GM21381 (cell line): ENCODE measurements around the gene LRRC26.

Source experiments
- ATAC-seq: cut with Tn5 transposase; IDR thresholded peaks from one replicate; pipeline ENCODE4 v1.9.1; 2021; ENCODE audit warnings: mild to moderate bottlenecking, moderate library complexity; ENCODE audit not compliant: unreplicated experiment

Gene LRRC26

DNA sequence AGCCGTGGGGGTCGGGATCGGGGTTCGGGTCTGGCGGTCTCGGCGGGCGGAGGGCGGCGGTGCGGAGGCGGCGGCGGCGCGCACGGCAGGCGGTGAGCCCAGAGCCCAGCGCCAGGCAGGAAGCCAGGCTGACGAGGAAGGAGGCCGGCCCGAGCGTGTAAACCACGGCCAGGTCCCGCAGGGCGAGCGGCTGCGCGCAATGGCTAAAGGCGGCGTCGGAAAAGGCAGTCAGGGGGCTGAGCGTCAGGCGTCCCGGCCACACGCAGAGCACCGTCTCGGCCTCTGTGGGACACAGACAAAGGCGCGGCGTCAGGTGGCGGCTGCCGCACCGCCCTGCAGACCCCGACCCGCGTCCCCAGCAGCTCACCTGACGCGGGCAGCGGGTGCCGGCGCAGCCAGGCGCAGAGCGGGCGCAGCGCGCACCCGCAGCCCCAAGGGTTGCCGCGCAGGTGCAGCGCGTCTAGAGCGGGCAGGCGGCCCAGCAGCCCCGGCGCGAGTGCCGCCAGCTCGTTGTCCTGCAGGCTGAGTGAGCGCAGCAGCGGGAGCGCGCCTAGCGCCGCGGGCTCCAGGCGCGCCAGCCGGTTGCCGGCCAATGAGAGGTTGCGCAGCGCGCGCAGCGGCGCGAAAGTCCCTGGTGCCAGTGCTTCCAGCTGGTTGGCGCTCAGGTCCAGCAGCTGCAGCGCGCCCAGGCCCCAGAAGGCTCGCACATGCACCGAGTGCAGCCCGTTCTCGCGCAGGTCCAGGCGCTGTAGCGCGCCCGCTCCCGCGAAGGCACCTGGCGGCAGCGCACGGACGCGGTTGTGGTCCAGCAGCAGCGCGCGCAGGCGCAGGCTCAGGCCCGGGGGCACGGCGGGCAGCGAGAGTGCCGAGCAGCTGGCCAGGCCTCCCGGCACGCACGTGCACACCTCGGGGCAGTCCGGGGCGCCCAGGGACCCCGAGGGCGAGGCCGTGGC lies 671 bp downstream of the LRRC26 start:
- ATAC-seq: no peak

DNA sequence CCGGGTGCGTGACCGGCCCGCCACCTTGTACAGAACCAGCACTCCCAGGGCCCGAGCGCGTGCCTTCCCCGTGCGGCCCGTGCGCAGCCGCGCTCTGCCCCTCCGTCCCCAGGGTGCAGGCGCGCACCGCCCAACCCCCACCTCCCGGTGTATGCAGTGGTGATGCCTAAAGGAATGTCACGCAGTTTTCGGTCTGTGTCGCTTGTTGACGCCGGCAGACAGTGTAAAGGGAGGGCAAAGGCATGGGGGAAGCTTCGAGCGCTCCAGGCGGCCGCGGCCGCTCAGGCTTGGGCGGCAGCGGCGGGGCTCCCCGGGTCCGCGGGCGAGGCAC lies 1.3 kb downstream of the LRRC26 start:
- ATAC-seq: no peak

DNA sequence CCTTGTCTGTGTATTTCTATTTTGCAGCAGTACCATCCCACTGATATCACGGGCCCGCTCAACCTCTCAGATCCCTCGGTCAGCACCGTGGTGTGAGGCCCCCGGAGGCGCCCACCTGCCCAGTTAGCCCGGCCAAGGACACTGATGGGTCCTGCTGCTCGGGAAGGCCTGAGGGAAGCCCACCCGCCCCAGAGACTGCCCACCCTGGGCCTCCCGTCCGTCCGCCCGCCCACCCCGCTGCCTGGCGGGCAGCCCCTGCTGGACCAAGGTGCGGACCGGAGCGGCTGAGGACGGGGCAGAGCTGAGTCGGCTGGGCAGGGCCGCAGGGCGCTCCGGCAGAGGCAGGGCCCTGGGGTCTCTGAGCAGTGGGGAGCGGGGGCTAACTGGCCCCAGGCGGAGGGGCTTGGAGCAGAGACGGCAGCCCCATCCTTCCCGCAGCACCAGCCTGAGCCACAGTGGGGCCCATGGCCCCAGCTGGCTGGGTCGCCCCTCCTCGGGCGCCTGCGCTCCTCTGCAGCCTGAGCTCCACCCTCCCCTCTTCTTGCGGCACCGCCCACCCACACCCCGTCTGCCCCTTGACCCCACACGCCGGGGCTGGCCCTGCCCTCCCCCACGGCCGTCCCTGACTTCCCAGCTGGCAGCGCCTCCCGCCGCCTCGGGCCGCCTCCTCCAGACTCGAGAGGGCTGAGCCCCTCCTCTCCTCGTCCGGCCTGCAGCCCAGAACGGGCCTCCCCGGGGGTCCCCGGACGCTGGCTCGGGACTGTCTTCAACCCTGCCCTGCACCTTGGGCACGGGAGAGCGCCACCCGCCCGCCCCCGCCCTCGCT lies 1.9 kb downstream of the LRRC26 start:
- no peak for ATAC-seq

DNA sequence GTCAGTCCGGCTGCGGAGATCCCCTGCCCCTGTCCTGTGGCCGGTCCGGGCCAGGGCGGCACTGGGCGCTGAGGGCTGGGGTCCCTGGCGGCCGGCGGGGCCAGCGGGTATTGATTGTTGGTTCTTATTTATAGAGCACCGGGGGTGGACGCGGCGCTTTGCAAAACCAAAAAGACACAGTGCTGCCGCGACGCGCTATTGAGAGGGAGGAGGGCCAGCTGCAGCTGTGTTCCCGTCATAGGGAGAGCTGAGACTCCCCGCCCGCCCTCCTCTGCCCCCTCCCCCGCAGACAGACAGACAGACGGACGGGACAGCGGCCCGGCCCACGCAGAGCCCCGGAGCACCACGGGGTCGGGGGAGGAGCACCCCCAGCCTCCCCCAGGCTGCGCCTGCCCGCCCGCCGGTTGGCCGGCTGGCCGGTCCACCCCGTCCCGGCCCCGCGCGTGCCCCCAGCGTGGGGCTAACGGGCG lies 2.5 kb downstream of the LRRC26 start:
- ATAC-seq: no peak

- no peak for ATAC-seq
Measured at GRCh38 chr9:137166380-137167229, 3.2 kb downstream of the LRRC26 start.

DNA sequence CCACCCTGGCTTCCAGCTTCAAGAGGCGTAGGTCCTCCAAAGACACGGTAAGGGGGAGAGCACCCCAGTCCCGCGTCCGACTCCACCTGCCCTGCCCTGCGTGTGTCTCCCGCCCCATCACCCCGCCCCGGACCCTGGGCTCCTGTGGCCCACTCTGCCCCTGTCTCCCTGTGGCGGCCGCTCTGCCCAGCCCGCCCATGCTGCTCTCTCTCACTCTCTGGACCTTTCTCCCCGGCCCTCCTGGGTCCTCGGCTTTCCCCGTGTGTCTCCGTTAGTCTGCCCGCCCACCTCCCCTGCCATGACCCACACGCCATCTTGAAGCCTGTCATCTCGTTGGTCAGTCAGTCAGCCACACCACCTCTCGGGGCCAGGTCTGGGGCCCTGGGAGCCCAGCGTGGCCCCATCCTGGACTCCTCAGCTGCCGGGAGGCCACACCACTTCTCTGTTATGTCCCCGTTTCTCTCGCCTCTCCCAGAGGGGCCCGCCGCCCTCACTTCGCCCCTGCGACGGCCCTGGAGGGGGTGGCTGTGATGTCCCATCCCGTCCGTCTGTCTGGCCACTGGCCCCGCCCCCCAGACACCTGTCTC lies 4.5 kb downstream of the LRRC26 start:
- no peak for ATAC-seq

DNA sequence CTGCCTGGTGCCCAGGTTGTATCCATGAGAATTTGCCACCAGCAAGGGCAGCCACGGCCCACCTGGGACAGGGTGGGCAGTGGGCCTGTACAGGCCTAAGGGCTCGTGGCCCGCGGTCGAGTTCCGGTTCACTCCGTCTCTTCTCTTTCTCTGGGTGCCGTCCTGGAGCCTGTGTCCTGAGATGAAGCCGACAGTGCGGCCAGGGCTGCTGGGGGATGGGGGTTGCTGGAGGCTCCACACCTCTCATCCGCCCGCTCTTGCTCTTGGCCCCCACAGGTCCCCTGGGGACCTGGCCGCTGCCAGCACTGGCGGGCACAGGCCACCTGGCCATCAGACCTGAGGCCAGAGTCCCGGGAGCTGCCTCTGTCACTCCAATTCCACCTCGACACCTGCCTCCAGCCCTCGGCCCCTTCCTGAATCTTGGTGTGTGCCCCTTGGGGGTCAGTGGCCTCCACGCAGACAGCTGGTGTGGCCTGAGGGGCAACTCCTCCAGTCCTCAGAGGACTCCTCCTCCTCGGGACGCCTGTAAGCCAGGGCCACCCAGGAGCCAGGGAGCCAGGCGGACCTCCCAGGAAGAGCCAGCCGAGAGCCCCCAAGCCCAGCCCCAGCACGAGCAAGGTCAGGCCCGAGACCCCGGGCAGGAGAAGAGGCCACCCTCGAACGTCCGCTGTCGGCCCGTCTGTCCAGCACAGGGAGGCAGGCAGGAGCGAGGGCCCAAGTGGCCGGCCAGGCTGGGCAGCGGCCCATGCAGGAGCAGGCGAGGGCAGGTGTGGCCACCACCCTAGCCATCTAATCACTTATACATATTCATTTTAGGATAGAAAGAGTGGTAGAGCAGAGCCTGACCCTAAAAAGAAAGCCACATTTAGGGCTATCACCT lies 5.2 kb downstream of the LRRC26 start:
- ATAC-seq: no peak

DNA sequence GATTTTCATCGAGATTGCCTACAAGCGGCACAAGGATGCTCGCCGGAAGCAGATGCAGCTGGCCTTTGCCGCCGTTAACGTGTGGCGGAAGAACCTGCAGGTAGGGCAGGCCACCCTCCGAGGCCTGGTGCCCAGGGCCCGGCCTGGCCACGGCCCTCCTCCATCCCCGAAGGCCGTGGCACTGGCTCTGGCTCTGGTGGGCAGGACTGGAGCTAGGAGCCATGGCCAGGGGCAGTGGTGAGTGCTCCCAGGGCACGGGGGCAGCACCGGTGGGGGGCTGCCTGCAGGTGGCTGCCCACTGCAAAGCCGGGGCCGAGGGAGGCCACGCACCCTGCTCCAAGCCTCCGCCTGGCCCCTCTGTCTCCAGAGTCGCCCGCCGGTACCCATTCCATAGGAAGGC lies 6.0 kb downstream of the LRRC26 start:
- ATAC-seq: no peak

DNA sequence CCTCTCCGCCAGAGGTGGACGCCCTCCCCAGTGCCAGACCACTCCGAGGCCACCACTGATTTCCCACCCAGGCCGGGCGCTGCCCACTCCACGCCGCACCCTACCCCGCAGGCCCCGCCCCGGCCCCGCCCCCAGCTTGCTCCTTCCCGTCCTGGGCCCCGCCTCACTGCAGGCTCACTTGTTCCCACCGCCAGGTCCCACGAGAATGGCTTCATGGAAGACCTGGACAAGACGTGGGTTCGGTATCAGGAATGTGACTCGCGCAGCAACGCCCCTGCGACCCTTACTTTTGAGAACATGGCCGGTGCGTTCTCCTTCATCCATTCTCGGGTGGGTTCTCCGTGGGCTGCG lies 6.5 kb downstream of the LRRC26 start:
- no peak for ATAC-seq

DNA sequence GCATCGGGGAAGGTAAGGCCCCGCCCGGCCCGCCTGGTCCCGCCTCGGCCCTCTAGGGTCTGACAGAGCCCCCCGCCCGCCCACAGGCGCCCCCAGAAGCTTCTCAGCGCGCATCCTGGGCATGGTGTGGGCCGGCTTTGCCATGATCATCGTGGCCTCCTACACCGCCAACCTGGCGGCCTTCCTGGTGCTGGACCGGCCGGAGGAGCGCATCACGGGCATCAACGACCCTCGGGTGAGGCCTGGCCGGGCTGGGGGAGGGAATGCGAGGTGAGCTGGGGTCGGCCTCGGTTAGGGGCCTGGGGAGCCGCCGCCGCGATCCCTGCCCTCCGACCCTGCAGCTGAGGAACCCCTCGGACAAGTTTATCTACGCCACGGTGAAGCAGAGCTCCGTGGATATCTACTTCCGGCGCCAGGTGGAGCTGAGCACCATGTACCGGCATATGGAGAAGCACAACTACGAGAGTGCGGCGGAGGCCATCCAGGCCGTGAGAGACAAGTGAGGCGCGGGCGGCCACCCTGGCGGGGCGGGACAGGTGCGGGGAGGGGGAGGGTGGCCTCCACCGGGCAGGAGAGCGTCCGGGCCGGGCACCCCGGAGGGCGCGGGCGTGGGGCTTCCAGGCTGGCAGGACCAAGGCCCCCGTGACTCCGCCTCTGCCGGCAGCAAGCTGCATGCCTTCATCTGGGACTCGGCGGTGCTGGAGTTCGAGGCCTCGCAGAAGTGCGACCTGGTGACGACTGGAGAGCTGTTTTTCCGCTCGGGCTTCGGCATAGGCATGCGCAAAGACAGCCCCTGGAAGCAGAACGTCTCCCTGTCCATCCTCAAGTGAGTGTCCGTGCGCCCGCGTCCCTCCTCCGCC lies 7.1 kb downstream of the LRRC26 start:
- no peak for ATAC-seq

GRCh38 chr9:137161558-137162486 lies 8.0 kb downstream of the LRRC26 start:
- ATAC-seq: no peak

GRCh38 chr9:137160716-137161557 lies 8.9 kb downstream of the LRRC26 start:
- no peak for ATAC-seq

GRCh38 chr9:137160054-137160425 lies 9.8 kb downstream of the LRRC26 start:
- ATAC-seq: no peak

DNA sequence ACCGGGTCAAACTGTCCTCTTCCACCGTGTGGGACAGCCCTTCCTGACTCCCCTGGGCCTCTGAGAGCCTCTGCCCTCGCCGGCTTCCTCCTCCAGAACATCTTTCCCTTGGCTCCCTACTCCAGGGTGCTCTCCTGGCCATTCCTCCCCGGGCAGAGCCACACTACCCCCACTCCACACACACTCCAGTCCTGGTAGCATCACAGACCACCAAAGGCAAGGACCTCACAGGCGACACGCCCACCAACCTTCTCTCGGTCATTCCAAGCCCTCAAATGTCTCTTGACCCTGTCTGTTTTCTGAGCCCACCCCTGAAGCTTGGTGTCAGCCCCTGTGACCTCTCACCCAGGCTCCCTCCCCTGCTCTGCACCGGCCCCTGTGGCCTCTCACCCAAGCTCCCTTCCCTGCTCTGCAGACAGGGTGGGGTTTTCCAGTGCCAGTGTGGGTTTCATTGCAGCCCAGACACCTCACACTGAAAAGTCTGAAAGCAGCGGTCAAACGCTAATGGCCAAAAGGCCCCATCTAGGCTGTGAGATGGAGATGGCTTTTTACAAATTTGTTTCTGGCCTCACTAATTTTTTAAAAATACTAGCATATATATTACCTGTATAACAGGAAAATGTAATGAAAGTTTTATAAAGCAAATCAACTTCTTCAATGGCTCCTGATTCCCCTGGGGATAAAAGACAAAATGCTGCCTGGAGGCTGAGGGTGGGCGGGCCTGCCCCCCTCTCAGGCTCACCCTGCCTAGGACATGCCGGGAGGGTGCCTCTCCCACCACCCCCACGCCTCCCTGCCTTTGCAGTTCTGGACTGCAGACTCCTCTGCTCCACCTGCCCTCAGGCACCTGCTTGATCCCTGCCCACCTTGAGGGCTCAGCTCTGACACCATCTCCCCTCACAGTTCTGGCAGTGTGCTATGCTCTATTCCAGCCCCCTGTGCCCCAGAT lies 10.5 kb downstream of the LRRC26 start:
- ATAC-seq: no peak

DNA sequence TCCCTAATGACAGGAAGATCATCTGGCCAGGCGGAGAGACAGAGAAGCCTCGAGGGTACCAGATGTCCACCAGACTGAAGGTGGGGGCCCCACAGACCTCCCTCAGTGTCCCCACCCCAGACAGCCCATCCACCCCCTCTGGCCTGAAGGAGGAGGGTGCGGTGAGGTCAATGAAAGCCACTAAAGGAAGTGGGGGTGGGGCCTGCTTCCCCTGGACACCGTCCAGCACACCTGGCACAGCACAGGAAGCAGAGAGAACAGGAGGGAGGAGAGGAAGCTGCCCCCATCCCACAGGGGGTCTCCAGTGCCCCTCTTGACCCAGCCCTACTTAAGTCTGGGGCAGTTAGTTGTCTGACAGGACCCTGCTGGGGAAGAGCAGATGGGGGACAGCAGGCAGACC lies 11.2 kb downstream of the LRRC26 start:
- no peak for ATAC-seq
